Testis (tissue), 2 donors: ENCODE measurements around the gene CCDC89.

Source experiments
- CTCF ChIP-seq, 3 experiments: fragments of 450-650 bp in 2 of 3; fragments of 200-600 bp in 1 of 3; sonication (generic) in 1 of 3; IDR thresholded peaks; one replicate each; pipeline ENCODE4 v1.5.1; 2016 to 2019; ENCODE audit warnings: antibody characterized with exemption in 3 of 3, mild to moderate bottlenecking in 2 of 3, moderate library complexity in 1 of 3
- POLR2A ChIP-seq: fragments of 450-650 bp; IDR thresholded peaks from one replicate; pipeline ENCODE4 v1.6.1; 2017; ENCODE audit warnings: antibody characterized with exemption, mild to moderate bottlenecking, moderate library complexity

- no peak for TF ChIP-seq CTCF (IDR thresholded peaks at IDR 0.05)
- TF ChIP-seq POLR2A, result no peak
Measured at GRCh38 chr11:85723088-85723487, 37.1 kb upstream of the CCDC89 start.
